Colonic mucosa (tissue), 4 donors: ENCODE data around the gene DNLZ. TPM values are rescaled to one million over a fixed set of nuclear protein-coding genes. Genes with fewer than 3 reads are reported as not detected.

Experiments used
- DNase-seq: peaks from one replicate; pipeline ENCODE4 v3.0.0-alpha.2; 2020
- H3K27ac ChIP-seq: fragments of 200-600 bp; one replicate; pipeline ENCODE4 v1.8.0; 2021
- H3K27me3 ChIP-seq: fragments of 200-600 bp; one replicate; pipeline ENCODE4 v1.8.0; 2021
- H3K36me3 ChIP-seq: fragments of 200-600 bp; one replicate; pipeline ENCODE4 v1.8.0; 2021
- H3K4me1 ChIP-seq: fragments of 200-600 bp; one replicate; pipeline ENCODE4 v1.8.0; 2021; ENCODE audit warnings: mild to moderate bottlenecking
- H3K4me3 ChIP-seq: fragments of 200-600 bp; one replicate; pipeline ENCODE4 v1.8.0; 2021
- H3K9ac ChIP-seq, 2 donors: one replicate each; pipeline ENCODE4 v1.7.0; 2013; ENCODE audit warnings: control low read depth in 2 of 2, low read depth in 2 of 2, low read length in 2 of 2
- H3K9me3 ChIP-seq: fragments of 200-600 bp; one replicate; pipeline ENCODE4 v1.8.0; 2021
- intact Hi-C: fragments of 100-400 bp; cut with DNase I; formaldehyde crosslinking; loops from one replicate; pipeline ENCODE4 v1.14.1; 2022
- total RNA-seq, 2 donors: library from RNA; stranded (reverse); fragmentation: NEBNext Ultra II Directional in 1 of 2; extraction: Animal tissue kit (Norgen Biotek cat#: 25700) in 1 of 2; gene quantifications; one replicate each; pipeline ENCODE4 v1.2.1, GENCODE V29; 2021
- TF ChIP-seq, protein P1 (sequence below): fragments of 200-600 bp; IDR thresholded peaks from one replicate; pipeline ENCODE4 v1.8.0; 2022; ENCODE audit warnings: antibody characterized with exemption, mild to moderate bottlenecking
- donor health status: healthy.
- donor health status: DM: no; HTN: no; CAD: no.
- donor health status: DM: no; HTN: no; CAD: no.

DNLZ gene
- total RNA-seq, 2 donors from 2014 or later = 10.0 to 10.8 TPM

DNA sequence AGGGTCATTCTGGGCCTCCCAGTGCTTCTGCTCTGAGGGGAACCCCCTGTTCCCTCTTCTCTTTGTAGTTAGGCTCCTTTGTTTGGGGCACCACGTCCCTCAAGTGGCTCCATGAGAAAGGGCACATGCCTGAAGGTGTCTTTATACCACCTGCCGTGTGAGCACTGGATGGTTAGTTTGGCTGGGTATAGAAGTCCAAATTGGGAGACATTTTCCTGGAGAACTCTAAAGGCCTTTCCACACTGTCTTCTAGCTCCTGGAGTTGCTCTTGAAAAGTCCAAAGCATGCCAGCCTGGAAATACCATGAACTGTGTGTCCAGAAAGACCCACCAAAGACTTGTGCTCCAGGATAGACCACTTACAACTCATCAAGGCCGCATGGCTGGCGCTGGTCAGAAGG is 48.6 kb downstream of the DNLZ start:
- TF ChIP-seq, protein P1, sequence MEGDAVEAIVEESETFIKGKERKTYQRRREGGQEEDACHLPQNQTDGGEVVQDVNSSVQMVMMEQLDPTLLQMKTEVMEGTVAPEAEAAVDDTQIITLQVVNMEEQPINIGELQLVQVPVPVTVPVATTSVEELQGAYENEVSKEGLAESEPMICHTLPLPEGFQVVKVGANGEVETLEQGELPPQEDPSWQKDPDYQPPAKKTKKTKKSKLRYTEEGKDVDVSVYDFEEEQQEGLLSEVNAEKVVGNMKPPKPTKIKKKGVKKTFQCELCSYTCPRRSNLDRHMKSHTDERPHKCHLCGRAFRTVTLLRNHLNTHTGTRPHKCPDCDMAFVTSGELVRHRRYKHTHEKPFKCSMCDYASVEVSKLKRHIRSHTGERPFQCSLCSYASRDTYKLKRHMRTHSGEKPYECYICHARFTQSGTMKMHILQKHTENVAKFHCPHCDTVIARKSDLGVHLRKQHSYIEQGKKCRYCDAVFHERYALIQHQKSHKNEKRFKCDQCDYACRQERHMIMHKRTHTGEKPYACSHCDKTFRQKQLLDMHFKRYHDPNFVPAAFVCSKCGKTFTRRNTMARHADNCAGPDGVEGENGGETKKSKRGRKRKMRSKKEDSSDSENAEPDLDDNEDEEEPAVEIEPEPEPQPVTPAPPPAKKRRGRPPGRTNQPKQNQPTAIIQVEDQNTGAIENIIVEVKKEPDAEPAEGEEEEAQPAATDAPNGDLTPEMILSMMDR = no peak
- Histone ChIP-seq H3K4me1 (peaks cover 7% of the 10 kb centered on the region), H3K27me3 (no peaks in the 10 kb centered on the region), H3K9ac (no peak overlapping the region), H3K9me3 (no peaks in the 10 kb centered on the region), H3K4me3 (no peak overlapping the region), H3K27ac (no peak overlapping the region), H3K36me3 (no peaks in the 10 kb centered on the region)
- intact Hi-C loops = no loop called here
- DNase-seq = no peak

DNA sequence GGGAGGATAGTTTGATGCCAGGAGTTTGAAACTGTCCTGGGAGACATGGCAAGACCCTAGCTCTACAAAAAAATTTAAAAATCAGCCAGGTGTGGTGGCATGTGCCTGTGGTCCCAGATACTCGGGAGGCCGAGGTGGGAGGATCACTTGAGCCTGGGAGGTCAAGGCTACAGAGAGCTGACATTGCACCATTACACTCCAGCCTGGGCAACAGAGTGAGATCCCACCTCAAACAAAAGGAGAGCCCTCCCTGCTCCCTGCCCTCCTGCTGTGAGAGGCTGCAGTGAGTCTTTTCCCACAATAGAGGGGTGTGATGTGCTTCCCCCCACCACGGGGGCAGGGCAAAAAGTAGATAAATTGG is 49.5 kb downstream of the DNLZ start:
- no peak overlapping the region for H3K4me3 ChIP-seq
- H3K9me3 ChIP-seq = no peaks in the 10 kb centered on the region
- H3K36me3 ChIP-seq = no peaks in the 10 kb centered on the region
- TF ChIP-seq, protein P1 = no peak
- intact Hi-C loops = no loop called here
- H3K4me1 ChIP-seq = peaks cover 7% of the 10 kb centered on the region
- H3K27me3 ChIP-seq = no peaks in the 10 kb centered on the region
- no peak overlapping the region for H3K27ac ChIP-seq
- H3K9ac ChIP-seq = no peak overlapping the region
- DNase-seq = no peak

DNA sequence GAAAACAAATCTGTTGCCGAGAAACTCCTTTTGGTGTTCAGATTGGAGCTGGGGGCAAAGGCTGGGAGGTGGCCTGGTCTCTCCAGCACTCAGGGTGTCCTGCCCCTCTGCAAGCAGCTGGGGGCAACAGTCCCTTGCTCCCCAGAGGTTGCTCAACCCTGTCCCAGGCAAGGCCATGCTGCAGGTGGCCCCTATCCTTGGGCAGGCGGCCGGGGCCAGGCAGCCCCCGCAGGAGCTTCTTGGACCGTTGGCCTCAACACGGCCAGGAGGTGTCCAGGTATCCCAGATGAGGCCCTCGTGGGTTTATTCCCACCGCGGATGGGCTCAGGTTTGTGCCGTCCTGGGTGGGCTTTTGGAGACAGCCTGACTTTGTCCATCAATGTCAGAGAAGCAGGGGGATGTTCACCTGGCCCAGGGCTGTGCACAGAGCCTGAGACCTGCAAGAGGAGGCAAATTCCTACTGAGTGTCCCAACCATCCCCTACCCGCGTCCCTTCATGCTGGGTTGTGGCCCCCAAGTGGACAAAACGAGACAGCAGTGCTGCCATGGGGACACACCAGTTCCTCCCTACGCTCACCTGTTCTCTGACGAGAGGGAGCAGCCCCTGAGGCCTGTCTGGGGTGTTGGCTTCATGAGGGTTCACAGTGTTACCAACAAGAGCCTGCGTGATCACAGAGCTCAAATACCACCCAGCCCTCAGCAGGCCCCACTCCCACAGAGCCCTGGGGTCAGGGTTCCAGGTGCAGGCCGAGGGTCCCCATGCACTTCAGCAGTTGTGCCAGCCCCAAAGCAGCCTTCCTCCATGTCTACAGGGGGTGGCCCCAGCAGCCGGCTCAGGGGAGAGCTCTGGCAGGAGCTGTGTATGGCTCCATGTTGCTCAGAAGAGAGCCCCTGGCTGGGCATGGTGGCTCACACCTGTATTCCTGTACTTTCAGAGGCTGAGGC is 50.2 kb downstream of the DNLZ start:
- TF ChIP-seq, protein P1 = no peak
- Histone ChIP-seq H3K4me3 (no peak overlapping the region), H3K9ac (no peak overlapping the region), H3K27ac (no peak overlapping the region), H3K36me3 (no peaks in the 10 kb centered on the region), H3K27me3 (no peaks in the 10 kb centered on the region), H3K4me1 (peaks cover 7% of the 10 kb centered on the region), H3K9me3 (no peaks in the 10 kb centered on the region)
- intact Hi-C loops = no loop called here
- no peak for DNase-seq

DNA sequence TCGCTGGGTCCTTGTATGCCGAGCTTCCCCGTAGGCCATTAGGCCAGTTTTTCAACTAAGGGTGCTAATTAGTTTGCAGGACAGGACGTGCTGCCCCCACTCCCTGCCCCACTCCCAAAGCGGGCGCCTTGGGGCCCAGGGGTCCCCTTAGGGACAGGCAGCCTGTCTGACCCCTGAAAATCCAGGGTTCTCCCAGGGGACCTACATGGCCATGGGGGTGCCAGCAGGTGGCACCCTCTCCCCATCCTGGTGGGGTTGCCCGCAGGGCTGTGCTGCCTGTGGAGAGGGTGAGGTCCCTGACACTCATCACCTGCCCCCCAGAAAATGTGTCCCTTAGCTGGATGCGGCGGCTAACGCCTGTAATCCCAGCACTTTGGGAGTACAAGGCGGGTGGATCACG is 51.1 kb downstream of the DNLZ start:
- H3K4me1 ChIP-seq = peaks cover 7% of the 10 kb centered on the region
- no peak overlapping the region for H3K9ac ChIP-seq
- no peak overlapping the region for H3K27ac ChIP-seq
- TF ChIP-seq, protein P1 = peak; percentile 34
- no peak overlapping the region for H3K4me3 ChIP-seq
- no peaks in the 10 kb centered on the region for H3K27me3 ChIP-seq
- H3K36me3 ChIP-seq = no peaks in the 10 kb centered on the region
- DNase-seq = no peak
- H3K9me3 ChIP-seq = no peaks in the 10 kb centered on the region
- intact Hi-C loops = no loop called here

DNA sequence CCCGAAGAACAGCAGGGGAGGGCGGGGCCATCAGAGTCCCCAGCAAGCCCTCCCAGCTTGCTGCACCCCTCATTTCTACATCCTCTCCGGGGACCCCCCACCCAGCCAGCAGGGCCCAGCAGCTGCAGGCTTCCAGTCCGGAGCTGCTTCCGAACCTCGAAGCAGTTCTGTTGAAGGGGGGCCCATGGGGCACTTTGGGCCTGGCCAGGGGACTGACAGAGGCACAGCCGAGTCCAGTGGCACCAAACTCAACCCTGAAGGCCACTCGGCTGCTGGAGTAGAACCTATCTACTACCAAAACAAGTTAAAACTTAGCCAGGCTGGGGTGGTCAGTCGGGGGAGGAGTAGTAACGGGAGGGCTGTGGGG is 51.6 kb downstream of the DNLZ start:
- Histone ChIP-seq H3K27me3 (no peaks in the 10 kb centered on the region), H3K9ac (no peak overlapping the region), H3K27ac (no peak overlapping the region), H3K9me3 (no peaks in the 10 kb centered on the region), H3K4me1 (peaks cover 7% of the 10 kb centered on the region), H3K36me3 (no peaks in the 10 kb centered on the region), H3K4me3 (no peak overlapping the region)
- TF ChIP-seq, protein P1 = no peak
- intact Hi-C loops = no loop called here
- no peak for DNase-seq
